Naive thymus-derived CD4-positive, alpha-beta T cell (primary cell): ENCODE results near the gene TMTC4. TPM values are rescaled to one million over a fixed set of nuclear protein-coding genes. Genes with fewer than 3 reads are reported as not detected.
"Not testable (repeated sequence)": the region's sequence is repeated elsewhere in the genome, so short reads cannot be mapped to it uniquely, and the experiment has no call there.

ENCODE experiments used
- ATAC-seq: fragments of 150-1000 bp; cut with Tn5 transposase; 2 replicates; pipeline ENCODE4 v1.10.0; 2021; ENCODE audit warnings: mild to moderate bottlenecking, moderate library complexity
- CTCF ChIA-PET: fragments of 350-600 bp; sonication (Branson Sonifier 250); formaldehyde crosslinking; loops from one replicate; lab custom pipeline; 2021; ENCODE audit warnings: antibody characterized with exemption; lab: Charles Lee
- POLR2A ChIA-PET: fragments of 350-600 bp; sonication (Branson Sonifier 250); formaldehyde crosslinking; loops from one replicate; lab custom pipeline; 2021; ENCODE audit warnings: antibody characterized with exemption, inconsistent platforms; lab: Charles Lee
- DNase-seq, 9 donors: peaks; one replicate each; pipeline versions ENCODE4 v3.0.0 to v3.0.0-alpha.2; 2020 to 2022; ENCODE audit warnings: mixed read lengths in 1 of 9
- H3K27ac ChIP-seq: one replicate; pipeline ENCODE4 v1.7.0; 2013; ENCODE audit warnings: mild to moderate bottlenecking, low read depth, low read length, moderate library complexity
- H3K27me3 ChIP-seq, 2 donors: one replicate each; pipeline ENCODE4 v1.7.0; 2013; ENCODE audit warnings: low read length in 2 of 2, mild to moderate bottlenecking in 2 of 2, moderate library complexity in 2 of 2; ENCODE audit not compliant: control insufficient read depth in 2 of 2, insufficient read depth in 2 of 2
- H3K36me3 ChIP-seq, 3 experiments: 1 replicate in 2 of 3; 2 replicates in 1 of 3; pipeline ENCODE4 v1.7.0; 2013; ENCODE audit warnings: low read length in 3 of 3, mild to moderate bottlenecking in 3 of 3, moderate library complexity in 1 of 3; ENCODE audit not compliant: insufficient read depth in 3 of 3, control insufficient read depth in 2 of 3
- H3K4me1 ChIP-seq, 2 donors: one replicate each; pipeline ENCODE4 v1.7.0; 2013; ENCODE audit warnings: low read length in 2 of 2, mild to moderate bottlenecking in 2 of 2, moderate library complexity in 1 of 2; ENCODE audit not compliant: control insufficient read depth in 2 of 2, insufficient read depth in 2 of 2
- H3K4me3 ChIP-seq: 2 replicates; pipeline ENCODE4 v1.7.0; 2013; ENCODE audit warnings: mild to moderate bottlenecking, low read length
- H3K9me3 ChIP-seq, 3 experiments: 1 replicate in 2 of 3; 2 replicates in 1 of 3; pipeline ENCODE4 v1.7.0; 2013; ENCODE audit warnings: low read length in 3 of 3; ENCODE audit not compliant: control insufficient read depth in 2 of 3
- H3K27ac Mint-ChIP-seq, 9 donors: one replicate each; pipeline ENCODE4 v1.8.0; 2020 to 2022; ENCODE audit warnings: mixed read lengths in 9 of 9, mild to moderate bottlenecking in 8 of 9, moderate library complexity in 5 of 9, inconsistent platforms in 2 of 9
- H3K27me3 Mint-ChIP-seq, 5 donors: one replicate each; pipeline ENCODE4 v1.8.0; 2021 to 2022; ENCODE audit warnings: mixed read lengths in 5 of 5, mild to moderate bottlenecking in 1 of 5
- H3K36me3 Mint-ChIP-seq, 5 donors: one replicate each; pipeline ENCODE4 v1.8.0; 2020 to 2022; ENCODE audit warnings: mixed read lengths in 5 of 5, mild to moderate bottlenecking in 3 of 5, inconsistent platforms in 1 of 5
- H3K4me1 Mint-ChIP-seq, 7 donors: one replicate each; pipeline ENCODE4 v1.8.0; 2020 to 2022; ENCODE audit warnings: mixed read lengths in 7 of 7, mild to moderate bottlenecking in 3 of 7, inconsistent platforms in 1 of 7
- H3K4me3 Mint-ChIP-seq, 10 donors: one replicate each; pipeline ENCODE4 v1.8.0; 2020 to 2022; ENCODE audit warnings: mild to moderate bottlenecking in 10 of 10, mixed read lengths in 10 of 10, moderate library complexity in 6 of 10, inconsistent platforms in 2 of 10
- H3K9me3 Mint-ChIP-seq, 11 donors: one replicate each; pipeline ENCODE4 v1.8.0; 2020 to 2022; ENCODE audit warnings: mixed read lengths in 11 of 11, mild to moderate bottlenecking in 4 of 11, inconsistent platforms in 1 of 11, moderate library complexity in 1 of 11
- intact Hi-C, 2 donors: fragments of 100-400 bp; cut with micrococcal nuclease; formaldehyde crosslinking; loops; one replicate each; pipeline ENCODE4 v1.15.1; 2023
- polyA plus RNA-seq, 2 donors: library from polyadenylated mRNA; unstranded; fragments of 300-500 nt; fragmentation: Illumina TruSeq; gene quantifications; one replicate each; pipeline ENCODE4 v1.2.3, GENCODE V29; 2021
- total RNA-seq, 6 experiments: library from RNA in 5 of 6; stranded (reverse) in 5 of 6; gene quantifications; 1 replicate in 5 of 6; 2 replicates in 1 of 6; pipeline ENCODE4 v1.2.3 and lab custom pipeline; 2021 to 2026

Gene TMTC4
- total and polyA plus RNA-seq, 7 experiments from 2014 or later = 3.2 to 25.1 (median 15.7) TPM

GRCh38 chr13:100581030-100581429 lies 93.6 kb downstream of the TMTC4 start:
- intact Hi-C loops = loop anchor here (10.0 kb wide), 3 partner anchors 606 to 1814 kb away; partner anchors contain the start of gene ZIC5 (in 1 of the 2)
- no peak overlapping the region for H3K27ac ChIP-seq
- POLR2A ChIA-PET = no interaction called here
- no peaks in the 10 kb centered on the region for H3K36me3 ChIP-seq
- CTCF ChIA-PET = no interaction called here
- peaks cover 0 to 45% (median 8%) of the 10 kb centered on the region in 5 donors for H3K36me3 Mint-ChIP-seq
- peaks cover 24 to 58% (median 55%) of the 10 kb centered on the region in 7 donors for H3K4me1 Mint-ChIP-seq
- H3K9me3 Mint-ChIP-seq = peaks cover 0 to 9% (median 0%) of the 10 kb centered on the region in 11 donors
- H3K27ac Mint-ChIP-seq = peak overlapping the region in 3 of 9 donors; percentile 15 to 57 (median 39)
- ATAC-seq = no peak
- no peaks in the 10 kb centered on the region for H3K27me3 ChIP-seq
- H3K9me3 ChIP-seq = no peaks in the 10 kb centered on the region
- H3K4me1 ChIP-seq = peaks cover 0 to 40% of the 10 kb centered on the region in 2 donors
- peak overlapping the region in 4 of 10 donors; percentile 11 to 42 (median 28) for H3K4me3 Mint-ChIP-seq
- no peak overlapping the region for H3K4me3 ChIP-seq
- DNase-seq = no peak
- H3K27me3 Mint-ChIP-seq = no peaks in the 10 kb centered on the region

- DNase-seq (no peak), ATAC-seq (no peak)
- Histone ChIP-seq H3K4me3 (no peak overlapping the region), H3K27ac (no peak overlapping the region), H3K36me3 (no peaks in the 10 kb centered on the region), H3K27me3 (no peaks in the 10 kb centered on the region), H3K4me1 (peaks cover 0 to 36% of the 10 kb centered on the region in 2 donors), H3K9me3 (no peaks in the 10 kb centered on the region)
- peaks cover 0 to 9% (median 0%) of the 10 kb centered on the region in 11 donors for H3K9me3 Mint-ChIP-seq
- intact Hi-C loops = loop anchor here (10.0 kb wide), 3 partner anchors 605 to 1815 kb away; partner anchors contain the start of gene ZIC5 (in 1 of the 2)
- H3K27ac Mint-ChIP-seq = no peak overlapping the region
- no peak overlapping the region for H3K4me3 Mint-ChIP-seq
- H3K4me1 Mint-ChIP-seq = peaks cover 24 to 51% (median 49%) of the 10 kb centered on the region in 7 donors
- CTCF ChIA-PET = no interaction called here
- no peaks in the 10 kb centered on the region for H3K27me3 Mint-ChIP-seq
- POLR2A ChIA-PET = no interaction called here
- H3K36me3 Mint-ChIP-seq = peaks cover 0 to 45% (median 8%) of the 10 kb centered on the region in 5 donors
These were observed 94.5 kb downstream of the TMTC4 start for GRCh38 chr13:100580045-100580444.

DNA sequence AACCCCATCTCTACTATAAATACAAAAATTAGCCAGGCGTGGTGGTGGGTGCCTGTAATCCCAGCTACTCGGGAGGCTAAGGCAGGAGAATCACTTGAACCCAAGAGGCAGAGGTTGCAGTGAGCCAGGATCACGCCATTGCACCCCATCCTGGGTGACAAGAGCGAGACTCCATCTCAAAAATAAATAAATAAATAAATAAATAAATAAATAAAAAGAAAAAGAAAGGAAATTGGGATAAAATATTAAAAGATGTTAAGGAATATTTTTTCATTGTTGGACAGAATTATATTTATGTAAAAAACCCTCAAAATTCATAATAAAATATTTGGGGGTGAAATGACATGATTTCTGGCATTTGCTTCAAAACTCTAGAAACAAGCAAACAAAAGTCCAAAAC lies 97.4 kb downstream of the TMTC4 start:
- CTCF ChIA-PET = interaction anchor here (1.0 to 1.4 kb wide), 2 partner anchors 8 to 11 kb away, joined by 4 to 8 read pairs; no protein-coding TSS in a partner anchor
- DNase-seq, H3K4me3 ChIP-seq, H3K36me3 ChIP-seq, H3K4me3 Mint-ChIP-seq, H3K27ac Mint-ChIP-seq, H3K9me3 Mint-ChIP-seq, intact Hi-C loops, H3K9me3 ChIP-seq, H3K27me3 ChIP-seq, H3K27me3 Mint-ChIP-seq, ATAC-seq, H3K27ac ChIP-seq: not testable (repeated sequence)
- H3K4me1 ChIP-seq = peaks cover 6 to 15% of the 10 kb centered on the region in 2 donors
- POLR2A ChIA-PET = interaction anchor here (0.7 kb wide), 1 partner anchor 52 kb away, joined by 3 read pairs; no protein-coding TSS in a partner anchor
- peaks cover 0 to 38% (median 8%) of the 10 kb centered on the region in 5 donors for H3K36me3 Mint-ChIP-seq
- H3K4me1 Mint-ChIP-seq = peaks cover 22 to 43% (median 35%) of the 10 kb centered on the region in 7 donors

- Histone ChIP-seq H3K4me1 (peaks cover 0 to 6% of the 10 kb centered on the region in 2 donors), H3K9me3 (no peaks in the 10 kb centered on the region), H3K27ac (no peak overlapping the region), H3K4me3 (no peak overlapping the region), H3K36me3 (no peaks in the 10 kb centered on the region), H3K27me3 (no peaks in the 10 kb centered on the region)
- H3K9me3 Mint-ChIP-seq = no peaks in the 10 kb centered on the region
- no peaks in the 10 kb centered on the region for H3K27me3 Mint-ChIP-seq
- H3K27ac Mint-ChIP-seq = peak overlapping the region in 1 of 9 donors; percentile 24
- H3K4me1 Mint-ChIP-seq = peaks cover 9 to 28% (median 16%) of the 10 kb centered on the region in 7 donors
- ATAC-seq (peak; percentile 92), DNase-seq (peak; percentile 51 to 74 (median 63))
- no peak overlapping the region for H3K4me3 Mint-ChIP-seq
- ChIA-PET CTCF (interaction anchor here (0.6 to 4.9 kb wide), 18 partner anchors 11 to 1181 kb away, joined by 3 to 69 read pairs (median 4); partner anchors contain the start of gene GGACT), POLR2A (interaction anchor here (0.6 to 4.3 kb wide), 3 partner anchors 14 to 101 kb away, joined by 3 to 37 read pairs (median 3); partner anchors contain the start of genes GGACT and TMTC4)
- intact Hi-C loops = loop anchor here (1.0 to 5.0 kb wide), 5 partner anchors 15 to 554 kb away; partner anchors contain the start of gene GGACT (in 2 of the 2)
- peaks cover 0 to 16% (median 7%) of the 10 kb centered on the region in 5 donors for H3K36me3 Mint-ChIP-seq
These were observed 101.5 kb downstream of the TMTC4 start for GRCh38 chr13:100573121-100573520.

DNA sequence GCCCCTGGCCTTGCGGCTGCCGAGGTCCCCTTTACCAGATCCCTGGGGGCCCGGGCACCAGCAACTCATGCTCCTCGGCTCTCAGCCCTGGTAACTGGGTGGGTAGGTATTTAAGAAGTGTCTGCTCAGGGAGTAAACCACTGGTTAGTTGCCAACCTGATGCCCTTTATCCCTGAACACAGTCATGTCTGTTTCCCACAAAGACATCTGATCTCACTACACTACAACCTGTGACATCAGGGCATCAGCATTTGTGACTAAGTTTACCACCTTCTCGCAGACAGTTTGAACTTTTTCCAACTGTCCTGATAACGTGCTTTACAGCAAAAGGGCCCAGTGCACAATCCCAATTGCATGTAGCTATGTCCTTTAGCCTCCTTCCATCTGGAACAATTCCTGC lies 108.1 kb downstream of the TMTC4 start:
- H3K36me3 Mint-ChIP-seq = peaks cover 8 to 34% (median 15%) of the 10 kb centered on the region in 5 donors
- H3K27me3 ChIP-seq = no peaks in the 10 kb centered on the region
- no peaks in the 10 kb centered on the region for H3K9me3 ChIP-seq
- intact Hi-C loops = no loop called here
- POLR2A ChIA-PET = no interaction called here
- H3K27ac Mint-ChIP-seq = no peak overlapping the region
- ATAC-seq (no peak), DNase-seq (no peak)
- H3K36me3 ChIP-seq = no peaks in the 10 kb centered on the region
- CTCF ChIA-PET = no interaction called here
- H3K27me3 Mint-ChIP-seq = no peaks in the 10 kb centered on the region
- peaks cover 0 to 17% (median 4%) of the 10 kb centered on the region in 7 donors for H3K4me1 Mint-ChIP-seq
- H3K4me3 Mint-ChIP-seq = no peak overlapping the region
- peaks cover 0 to 9% (median 0%) of the 10 kb centered on the region in 11 donors for H3K9me3 Mint-ChIP-seq
- no peaks in the 10 kb centered on the region for H3K4me1 ChIP-seq
- no peak overlapping the region for H3K27ac ChIP-seq
- H3K4me3 ChIP-seq = no peak overlapping the region

DNA sequence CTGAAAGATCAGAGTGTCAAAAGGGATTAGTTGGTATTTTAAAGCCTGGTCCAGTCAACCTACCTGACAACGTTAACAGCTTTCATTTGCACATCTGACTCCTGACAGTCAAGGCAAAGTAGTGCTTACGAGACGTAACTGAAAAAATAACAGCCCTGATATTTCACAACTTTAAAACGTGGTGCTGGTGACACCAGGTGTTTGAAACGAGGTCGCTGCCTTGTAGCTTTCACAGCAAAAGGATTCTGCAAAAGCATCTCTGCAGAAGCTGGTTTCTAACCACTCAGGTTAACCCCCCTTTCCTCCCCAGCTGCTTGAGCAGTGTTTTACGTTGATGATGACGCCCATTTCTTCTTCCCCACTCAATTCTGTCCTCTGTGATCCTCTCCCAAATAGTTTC lies 109.3 kb downstream of the TMTC4 start:
- ATAC-seq (no peak), DNase-seq (no peak)
- intact Hi-C loops = no loop called here
- Histone ChIP-seq H3K9me3 (no peaks in the 10 kb centered on the region), H3K4me3 (no peak overlapping the region), H3K4me1 (no peaks in the 10 kb centered on the region), H3K36me3 (no peaks in the 10 kb centered on the region), H3K27ac (no peak overlapping the region), H3K27me3 (no peaks in the 10 kb centered on the region)
- Mint-ChIP-seq H3K4me3 (no peak overlapping the region), H3K4me1 (peaks cover 0 to 17% (median 4%) of the 10 kb centered on the region in 7 donors), H3K27ac (peak overlapping the region in 2 of 9 donors; percentile 28 to 32), H3K36me3 (peaks cover 8 to 39% (median 15%) of the 10 kb centered on the region in 5 donors), H3K9me3 (peaks cover 0 to 9% (median 0%) of the 10 kb centered on the region in 11 donors), H3K27me3 (no peaks in the 10 kb centered on the region)
- ChIA-PET POLR2A (no interaction called here), CTCF (no interaction called here)
